Type B pancreatic cell (in vitro differentiated cells): ENCODE data around the gene COX19. TPM values are rescaled to one million over a fixed set of nuclear protein-coding genes. Genes with fewer than 3 reads are reported as not detected.

Experiments used
- DNase-seq: peaks from one replicate; pipeline ENCODE4 v3.0.0; 2021; ENCODE audit warnings: mixed read lengths; ENCODE audit not compliant: unreplicated experiment; ENCODE audit errors: extremely low spot score
- H3K27ac Mint-ChIP-seq: 2 replicates; pipeline ENCODE4 v1.8.0; 2021; ENCODE audit warnings: mild to moderate bottlenecking, mixed read lengths
- H3K27me3 Mint-ChIP-seq: 2 replicates; pipeline ENCODE4 v1.8.0; 2021; ENCODE audit warnings: mixed read lengths
- H3K36me3 Mint-ChIP-seq: 2 replicates; pipeline ENCODE4 v1.8.0; 2021; ENCODE audit warnings: mixed read lengths
- H3K4me1 Mint-ChIP-seq: one replicate; pipeline ENCODE4 v1.8.0; 2021; ENCODE audit warnings: mixed read lengths; ENCODE audit not compliant: unreplicated experiment
- H3K4me3 Mint-ChIP-seq: 2 replicates; pipeline ENCODE4 v1.8.0; 2021; ENCODE audit warnings: mild to moderate bottlenecking, mixed read lengths
- H3K9me3 Mint-ChIP-seq: 2 replicates; pipeline ENCODE4 v1.8.0; 2021; ENCODE audit warnings: mixed read lengths
- CTCF ChIP-seq: fragments of 200-600 bp; sonication (generic); conservative IDR thresholded peaks from 2 replicates; pipeline ENCODE4 v1.5.0; 2021; ENCODE audit warnings: antibody characterized with exemption, mild to moderate bottlenecking
- total RNA-seq: library from RNA; stranded (reverse); gene quantifications from 2 replicates; pipeline ENCODE4 v1.2.1, GENCODE V29; 2021; ENCODE audit warnings: low replicate concordance

Gene COX19
- total RNA-seq, 1 donor from 2014 or later: 15.4 TPM

- peaks cover 6% of the 10 kb centered on the region for H3K9me3 Mint-ChIP-seq
- no peaks in the 10 kb centered on the region for H3K36me3 Mint-ChIP-seq
- no peak overlapping the region for H3K4me3 Mint-ChIP-seq
- no peak for TF ChIP-seq CTCF
- no peak overlapping the region for H3K27ac Mint-ChIP-seq
- peaks cover 23% of the 10 kb centered on the region for H3K27me3 Mint-ChIP-seq
- no peak for DNase-seq
- no peaks in the 10 kb centered on the region for H3K4me1 Mint-ChIP-seq
These were observed 34.5 kb downstream of the COX19 start for GRCh38 chr7:940599-941408.

GRCh38 chr7:939843-940242 lies 35.5 kb downstream of the COX19 start:
- DNase-seq: no peak
- H3K9me3 Mint-ChIP-seq: peaks cover 6% of the 10 kb centered on the region
- no peak overlapping the region for H3K27ac Mint-ChIP-seq
- no peak for TF ChIP-seq CTCF
- no peak overlapping the region for H3K4me3 Mint-ChIP-seq
- H3K27me3 Mint-ChIP-seq: peaks cover 23% of the 10 kb centered on the region
- no peaks in the 10 kb centered on the region for H3K36me3 Mint-ChIP-seq
- no peaks in the 10 kb centered on the region for H3K4me1 Mint-ChIP-seq

GRCh38 chr7:938546-939185 lies 36.7 kb downstream of the COX19 start:
- no peak overlapping the region for H3K4me3 Mint-ChIP-seq
- H3K36me3 Mint-ChIP-seq: no peaks in the 10 kb centered on the region
- DNase-seq: no peak
- H3K27ac Mint-ChIP-seq: no peak overlapping the region
- no peak for TF ChIP-seq CTCF
- H3K9me3 Mint-ChIP-seq: peaks cover 6% of the 10 kb centered on the region
- H3K27me3 Mint-ChIP-seq: peaks cover 23% of the 10 kb centered on the region
- no peaks in the 10 kb centered on the region for H3K4me1 Mint-ChIP-seq

- H3K9me3 Mint-ChIP-seq: peaks cover 6% of the 10 kb centered on the region
- H3K36me3 Mint-ChIP-seq: no peaks in the 10 kb centered on the region
- no peak for TF ChIP-seq CTCF
- DNase-seq: no peak
- H3K27ac Mint-ChIP-seq: no peak overlapping the region
- no peaks in the 10 kb centered on the region for H3K4me1 Mint-ChIP-seq
- peaks cover 23% of the 10 kb centered on the region for H3K27me3 Mint-ChIP-seq
- no peak overlapping the region for H3K4me3 Mint-ChIP-seq
These were observed 37.4 kb downstream of the COX19 start for GRCh38 chr7:937856-938484.

- no peak overlapping the region for H3K4me3 Mint-ChIP-seq
- no peaks in the 10 kb centered on the region for H3K4me1 Mint-ChIP-seq
- no peak overlapping the region for H3K27ac Mint-ChIP-seq
- no peaks in the 10 kb centered on the region for H3K36me3 Mint-ChIP-seq
- TF ChIP-seq CTCF: no peak
- peaks cover 1% of the 10 kb centered on the region for H3K9me3 Mint-ChIP-seq
- peaks cover 16% of the 10 kb centered on the region for H3K27me3 Mint-ChIP-seq
- no peak for DNase-seq
These were observed 38.8 kb downstream of the COX19 start for GRCh38 chr7:936386-937054.
